HCT116 (cell line): ENCODE results near the gene GRAPL. TPM values are rescaled to one million over a fixed set of nuclear protein-coding genes. Genes with fewer than 3 reads are reported as not detected.
"Not testable (repeated sequence)": the region's sequence is repeated elsewhere in the genome, so short reads cannot be mapped to it uniquely, and the experiment has no call there.

Source experiments
- ATAC-seq: fragments of 200-7000 bp; cut with Tn5 transposase; 2 replicates; pipeline ENCODE4 v1.9.1; 2020; ENCODE audit warnings: mild to moderate bottlenecking, moderate library complexity
- BruUV-seq: library from RNA; stranded (reverse); fragments of 400-500 nt; replicated peaks from 2 replicates; lab custom pipeline; 2021; lab: Mats Ljungman, UMichigan
- CTCF ChIA-PET: fragments of 300-600 bp; sonication (Branson Sonifier 250); formaldehyde crosslinking; loops from one replicate; lab custom pipeline; 2021; ENCODE audit warnings: antibody characterized with exemption; lab: Charles Lee
- POLR2A ChIA-PET: fragments of 300-600, 350-600 bp; sonication (Branson Sonifier 250); formaldehyde crosslinking; loops from one replicate; lab custom pipeline; 2021; ENCODE audit warnings: antibody characterized with exemption; lab: Charles Lee
- RAD21 ChIA-PET, 2 experiments: fragments of 300-600 bp; sonication (Branson Sonifier 250); formaldehyde crosslinking; loops; one replicate each; lab custom pipeline; 2023; ENCODE audit warnings: low total read pairs in 2 of 2; ENCODE audit not compliant: uncharacterized antibody in 2 of 2, unreplicated experiment in 2 of 2, low non-redundant PET in 1 of 2; lab: Charles Lee
- DNase-seq: peaks from one replicate; pipeline ENCODE4 v3.0.0-alpha.2; 2010; ENCODE audit warnings: low read depth, low spot score
- H2AFZ ChIP-seq: fragments of 200-600 bp; shearing (Covaris generic), sonication (generic); 2 replicates; pipeline ENCODE4 v1.6.1; 2017; ENCODE audit warnings: low read depth, mixed run types, mixed read lengths, antibody characterized with exemption, low read length; ENCODE audit not compliant: poor library complexity, severe bottlenecking
- H3K27ac ChIP-seq: 2 replicates; pipeline ENCODE4 v1.5.1; 2012; ENCODE audit warnings: low read depth, low read length
- H3K27me3 ChIP-seq: fragments of 200-600 bp; sonication (generic); 2 replicates; pipeline ENCODE4 v1.6.1; 2016; ENCODE audit warnings: mixed run types, low read length, mixed read lengths; ENCODE audit not compliant: insufficient read depth
- H3K36me3 ChIP-seq, 2 experiments: fragments of 200-500 bp in 1 of 2; fragments of 200-600 bp in 1 of 2; sonication (Bioruptor generic) in 1 of 2; sonication (generic) in 1 of 2; 2 replicates each; pipeline versions ENCODE4 v1.5.1 to v1.6.1; 2014 to 2016; ENCODE audit warnings: low read length in 2 of 2, inconsistent platforms in 1 of 2, mixed read lengths in 1 of 2, mixed run types in 1 of 2; ENCODE audit not compliant: insufficient read depth in 2 of 2, control insufficient read depth in 1 of 2
- H3K4me1 ChIP-seq, 2 experiments: fragments of 200-600 bp in 1 of 2; sonication (generic) in 1 of 2; 2 replicates each; pipeline versions ENCODE4 v1.5.1 to v1.6.1; 2012 to 2017; ENCODE audit warnings: low read length in 2 of 2, inconsistent platforms in 1 of 2, mild to moderate bottlenecking in 1 of 2, mixed read lengths in 1 of 2, mixed run types in 1 of 2, moderate library complexity in 1 of 2; ENCODE audit not compliant: insufficient read depth in 2 of 2, control insufficient read depth in 1 of 2
- H3K4me2 ChIP-seq: fragments of 200-600 bp; sonication (generic); 2 replicates; pipeline ENCODE4 v1.6.1; 2017; ENCODE audit warnings: mixed run types, low read length, mixed read lengths
- H3K4me3 ChIP-seq, 2 experiments: fragments of 200-600 bp in 1 of 2; sonication (generic) in 1 of 2; replicated peaks in 1 of 2; 2 replicates each; pipeline ENCODE4 v1.5.1; 2011 to 2016; ENCODE audit warnings: low read length in 2 of 2, control low read depth in 1 of 2, low read depth in 1 of 2, mild to moderate bottlenecking in 1 of 2, mixed read lengths in 1 of 2, mixed run types in 1 of 2
- H3K79me2 ChIP-seq: fragments of 200-600 bp; sonication (generic); 2 replicates; pipeline ENCODE4 v1.6.1; 2017; ENCODE audit warnings: mild to moderate bottlenecking, mixed run types, low read length, moderate library complexity, mixed read lengths; ENCODE audit not compliant: insufficient read depth
- H3K9ac ChIP-seq: fragments of 200-600 bp; sonication (generic); 2 replicates; pipeline ENCODE4 v1.6.1; 2016; ENCODE audit warnings: low read length, mixed read lengths
- H3K9me2 ChIP-seq: fragments of 200-600 bp; sonication (generic), shearing (Covaris generic); 2 replicates; pipeline ENCODE4 v1.6.1; 2017; ENCODE audit warnings: mixed run types, mild to moderate bottlenecking, moderate library complexity; ENCODE audit not compliant: insufficient read depth
- H3K9me3 ChIP-seq, 2 experiments: fragments of 200-500 bp in 1 of 2; fragments of 200-600 bp in 1 of 2; sonication (Bioruptor generic) in 1 of 2; sonication (generic) in 1 of 2; 2 replicates each; pipeline ENCODE4 v1.6.1; 2014 to 2017; ENCODE audit warnings: low read length in 2 of 2, mixed read lengths in 2 of 2, inconsistent platforms in 1 of 2, low read depth in 1 of 2, mild to moderate bottlenecking in 1 of 2, mixed run types in 1 of 2, moderate library complexity in 1 of 2; ENCODE audit not compliant: control insufficient read depth in 1 of 2, insufficient read depth in 1 of 2
- H4K20me1 ChIP-seq: fragments of 200-600 bp; sonication (generic), shearing (Covaris generic); 2 replicates; pipeline ENCODE4 v1.6.1; 2017; ENCODE audit warnings: mixed run types, mild to moderate bottlenecking, moderate library complexity; ENCODE audit not compliant: insufficient read depth
- intact Hi-C: fragments of 100-400 bp; cut with micrococcal nuclease; formaldehyde crosslinking; loops from 2 replicates; pipeline ENCODE4 v1.10.0; 2022
- total RNA-seq: library from RNA; stranded (reverse); gene quantifications from one replicate; pipeline ENCODE4 v1.2.1, GENCODE V29; 2021; ENCODE audit not compliant: unreplicated experiment

Gene GRAPL
- total RNA-seq, 1 experiment from 2014 or later = 0.44 TPM

- H3K4me3 ChIP-seq, H3K36me3 ChIP-seq, H3K27ac ChIP-seq, ATAC-seq, CTCF ChIA-PET, H3K9ac ChIP-seq, H3K79me2 ChIP-seq, H3K9me3 ChIP-seq, POLR2A ChIA-PET, BruUV-seq, H3K9me2 ChIP-seq, H3K4me2 ChIP-seq, H3K27me3 ChIP-seq, H3K4me1 ChIP-seq, DNase-seq, intact Hi-C loops, H4K20me1 ChIP-seq, RAD21 ChIA-PET, H2AFZ ChIP-seq: not testable (repeated sequence)
Observed at GRCh38 chr17:19158938-19159337, 31.5 kb downstream of the GRAPL start.

GRCh38 chr17:19161308-19162107, 34.1 kb downstream of the GRAPL start:
- DNase-seq, POLR2A ChIA-PET, H3K4me3 ChIP-seq, H3K4me1 ChIP-seq, H3K4me2 ChIP-seq, intact Hi-C loops, CTCF ChIA-PET, H3K27ac ChIP-seq, H2AFZ ChIP-seq, H3K9me2 ChIP-seq, BruUV-seq, H3K9ac ChIP-seq, H3K27me3 ChIP-seq, H3K9me3 ChIP-seq, H3K79me2 ChIP-seq, H3K36me3 ChIP-seq, RAD21 ChIA-PET, H4K20me1 ChIP-seq: not testable (repeated sequence)
- ATAC-seq = peak; percentile 2; the same call in 1 of the 2 replicates

GRCh38 chr17:19162384-19163216, 35.2 kb downstream of the GRAPL start:
- H3K36me3 ChIP-seq, DNase-seq, H3K79me2 ChIP-seq, H3K27ac ChIP-seq, H4K20me1 ChIP-seq, POLR2A ChIA-PET, CTCF ChIA-PET, H2AFZ ChIP-seq, H3K27me3 ChIP-seq, H3K4me3 ChIP-seq, RAD21 ChIA-PET, H3K9me2 ChIP-seq, H3K9me3 ChIP-seq, H3K9ac ChIP-seq, H3K4me2 ChIP-seq, BruUV-seq, intact Hi-C loops, H3K4me1 ChIP-seq: not testable (repeated sequence)
- ATAC-seq = peak; percentile 66

- H3K9me2 ChIP-seq, H3K9ac ChIP-seq, POLR2A ChIA-PET, DNase-seq, CTCF ChIA-PET, H3K4me3 ChIP-seq, BruUV-seq, H3K36me3 ChIP-seq, H2AFZ ChIP-seq, RAD21 ChIA-PET, H3K27me3 ChIP-seq, intact Hi-C loops, H3K27ac ChIP-seq, H3K9me3 ChIP-seq, H3K79me2 ChIP-seq, H3K4me1 ChIP-seq, H4K20me1 ChIP-seq, H3K4me2 ChIP-seq: not testable (repeated sequence)
- peak; percentile 22; the same call in 1 of the 2 replicates for ATAC-seq
Observed at GRCh38 chr17:19174422-19174821, 47.0 kb downstream of the GRAPL start.
